Liver (tissue), 3 donors: ENCODE results near the gene BANP.

ENCODE experiments used
- ATF3 ChIP-seq: IDR thresholded peaks from 2 replicates; pipeline ENCODE4 v1.6.1; 2016; ENCODE audit warnings: antibody characterized with exemption
- CTCF ChIP-seq: fragments of 150-350 bp; IDR thresholded peaks from 2 replicates; pipeline ENCODE4 v1.5.1; 2017; ENCODE audit warnings: improper control_type of control experiment, low read depth, low read length; ENCODE audit not compliant: missing input control
- EGR1 ChIP-seq, 2 donors: IDR thresholded peaks; 2 replicates each; pipeline ENCODE4 v1.6.1; 2016 to 2018; ENCODE audit warnings: antibody characterized with exemption in 2 of 2, low read depth in 2 of 2
- FOXA1 ChIP-seq: IDR thresholded peaks from 2 replicates; pipeline ENCODE4 v1.6.1; 2016; ENCODE audit warnings: antibody characterized with exemption
- GABPA ChIP-seq, 2 donors: IDR thresholded peaks in 1 of 2; conservative IDR thresholded peaks in 1 of 2; 2 replicates each; pipeline ENCODE4 v1.6.1; 2016; ENCODE audit warnings: antibody characterized with exemption in 2 of 2, mild to moderate bottlenecking in 1 of 2, moderate library complexity in 1 of 2
- JUND ChIP-seq, 2 donors: IDR thresholded peaks; 2 replicates each; pipeline ENCODE4 v1.6.1; 2016; ENCODE audit warnings: antibody characterized with exemption in 2 of 2
- MAX ChIP-seq: IDR thresholded peaks from 2 replicates; pipeline ENCODE4 v1.6.1; 2016; ENCODE audit warnings: antibody characterized with exemption
- RAD21 ChIP-seq, 2 donors: IDR thresholded peaks; 2 replicates each; pipeline ENCODE4 v1.6.1; 2016; ENCODE audit warnings: antibody characterized with exemption in 2 of 2, mild to moderate bottlenecking in 2 of 2
- REST ChIP-seq: IDR thresholded peaks from 2 replicates; pipeline ENCODE4 v1.6.1; 2016; ENCODE audit warnings: antibody characterized with exemption, mild to moderate bottlenecking
- RXRA ChIP-seq, 2 donors: IDR thresholded peaks; 2 replicates each; pipeline ENCODE4 v1.6.1; 2017 to 2018; ENCODE audit warnings: antibody characterized with exemption in 2 of 2, mild to moderate bottlenecking in 1 of 2
- SP1 ChIP-seq: IDR thresholded peaks from 2 replicates; pipeline ENCODE4 v1.6.1; 2018; ENCODE audit warnings: antibody characterized with exemption, mild to moderate bottlenecking
- TAF1 ChIP-seq: conservative IDR thresholded peaks from 2 replicates; pipeline ENCODE4 v1.6.1; 2016; ENCODE audit warnings: antibody characterized with exemption, mild to moderate bottlenecking
- YY1 ChIP-seq: IDR thresholded peaks from 2 replicates; pipeline ENCODE4 v1.6.1; 2016; ENCODE audit warnings: antibody characterized with exemption, mild to moderate bottlenecking
- donor health status: healthy.
- donor health status: healthy.

- TF ChIP-seq CTCF: no peak
- TF ChIP-seq SP1: no peak
- TF ChIP-seq EGR1 (IDR thresholded peaks at IDR 0.05; ENCODE audit: low read depth in 2 of 2): no peak
- no peak for TF ChIP-seq REST
- TF ChIP-seq RAD21 (IDR thresholded peaks at IDR 0.05): no peak
- no peak for TF ChIP-seq YY1
- TF ChIP-seq ATF3: no peak
- no peak for TF ChIP-seq MAX
- TF ChIP-seq TAF1: no peak
- TF ChIP-seq FOXA1: no peak
- no peak for TF ChIP-seq JUND (IDR thresholded peaks at IDR 0.05)
- TF ChIP-seq GABPA (IDR thresholded peaks at IDR 0.05 in 1 of 2, conservative IDR thresholded peaks at IDR 0.05 in 1 of 2): no peak
- TF ChIP-seq RXRA (IDR thresholded peaks at IDR 0.05): no peak
Measured at GRCh38 chr16:88023366-88023765, 72.1 kb downstream of the BANP start.
